DND-41 (cell line): Measurements from ENCODE around the gene CASS4.

Experiments
- ATAC-seq: fragments of 200-7000 bp; cut with Tn5 transposase; 3 replicates; pipeline ENCODE4 v1.9.1; 2021; ENCODE audit warnings: low read depth; ENCODE audit not compliant: insufficient read depth
- DNase-seq: peaks from one replicate; pipeline ENCODE4 v3.0.0-alpha.2; 2020
- H2AFZ ChIP-seq: 2 replicates; pipeline ENCODE4 v1.6.0; 2012; ENCODE audit warnings: low read depth, low read length
- H3K27ac ChIP-seq: 2 replicates; pipeline ENCODE4 v1.5.1; 2012; ENCODE audit warnings: low read length, inconsistent platforms
- H3K27me3 ChIP-seq: fragments of 200-600 bp; sonication (generic); 2 replicates; pipeline ENCODE4 v1.6.0; 2012; ENCODE audit warnings: low read length, mild to moderate bottlenecking, inconsistent platforms; ENCODE audit not compliant: insufficient read depth, poor library complexity
- H3K36me3 ChIP-seq: 2 replicates; pipeline ENCODE4 v1.5.1; 2012; ENCODE audit warnings: low read length, inconsistent platforms; ENCODE audit not compliant: insufficient read depth
- H3K4me1 ChIP-seq: 2 replicates; pipeline ENCODE4 v1.5.1; 2012; ENCODE audit warnings: mild to moderate bottlenecking, low read length; ENCODE audit not compliant: insufficient read depth
- H3K4me2 ChIP-seq: 2 replicates; pipeline ENCODE4 v1.6.0; 2012; ENCODE audit warnings: mild to moderate bottlenecking, moderate library complexity, low read length, inconsistent platforms; ENCODE audit not compliant: insufficient read depth
- H3K4me3 ChIP-seq, 2 experiments: fragments of 200-600 bp in 1 of 2; shearing (Covaris generic) in 1 of 2; 2 replicates each; pipeline ENCODE4 v1.5.1; 2012 to 2016; ENCODE audit warnings: inconsistent platforms in 2 of 2, low read length in 2 of 2, mild to moderate bottlenecking in 2 of 2, low read depth in 1 of 2, moderate library complexity in 1 of 2
- H3K79me2 ChIP-seq: 2 replicates; pipeline ENCODE4 v1.6.0; 2012; ENCODE audit warnings: low read length, inconsistent platforms; ENCODE audit not compliant: insufficient read depth
- H3K9ac ChIP-seq: 2 replicates; pipeline ENCODE4 v1.6.0; 2012; ENCODE audit warnings: low read depth, mild to moderate bottlenecking, inconsistent platforms, low read length, moderate library complexity
- H3K9me3 ChIP-seq: 2 replicates; pipeline ENCODE4 v1.5.1; 2012; ENCODE audit warnings: low read length, moderate library complexity, mild to moderate bottlenecking, inconsistent platforms; ENCODE audit not compliant: insufficient read depth, severe bottlenecking
- H4K20me1 ChIP-seq: 2 replicates; pipeline ENCODE4 v1.6.0; 2012; ENCODE audit warnings: low read length; ENCODE audit not compliant: insufficient read depth
- EZH2 ChIP-seq: IDR thresholded peaks from 3 replicates; pipeline ENCODE4 v1.6.1; 2012; ENCODE audit warnings: borderline replicate concordance, low read depth, mild to moderate bottlenecking, moderate library complexity, low read length, inconsistent platforms; ENCODE audit not compliant: severe bottlenecking
- TF ChIP-seq, protein P1 (sequence below): IDR thresholded peaks from 2 replicates; pipeline ENCODE4 v1.5.1; 2012; ENCODE audit warnings: borderline replicate concordance, low read length, moderate library complexity, mild to moderate bottlenecking; ENCODE audit not compliant: poor library complexity, severe bottlenecking; ENCODE audit errors: extremely low read depth

Gene CASS4

DNA sequence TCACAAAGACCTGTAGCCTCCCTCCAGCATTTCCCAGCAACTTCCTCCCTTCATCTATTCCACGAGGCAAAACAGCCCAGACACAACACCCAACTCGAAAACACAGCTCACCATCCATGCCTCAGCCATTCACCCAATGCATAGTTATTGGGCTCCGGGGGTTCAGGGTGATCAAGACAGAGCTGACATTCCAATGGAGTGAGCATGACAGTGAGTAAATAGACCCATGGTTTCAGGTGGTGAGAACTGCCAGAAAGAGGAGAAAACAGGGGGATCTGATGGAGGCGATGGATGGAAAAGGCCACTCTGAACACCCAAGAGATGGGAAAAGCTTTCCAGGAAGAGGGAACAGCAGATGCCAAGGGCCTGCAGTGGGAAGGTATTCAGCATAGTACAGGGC is 5.9 kb downstream of the CASS4 start:
- Histone ChIP-seq H3K79me2 (no peaks in the 10 kb centered on the region), H3K9ac (no peak overlapping the region), H4K20me1 (no peaks in the 10 kb centered on the region; the same call in 1 of the 2 replicates), H3K36me3 (no peaks in the 10 kb centered on the region), H3K27me3 (no peaks in the 10 kb centered on the region), H3K9me3 (no peaks in the 10 kb centered on the region), H3K4me3 (no peak overlapping the region), H3K4me1 (no peaks in the 10 kb centered on the region), H3K4me2 (no peak overlapping the region), H2AFZ (no peak overlapping the region), H3K27ac (no peak overlapping the region)
- TF ChIP-seq EZH2 = no peak
- TF ChIP-seq, protein P1, sequence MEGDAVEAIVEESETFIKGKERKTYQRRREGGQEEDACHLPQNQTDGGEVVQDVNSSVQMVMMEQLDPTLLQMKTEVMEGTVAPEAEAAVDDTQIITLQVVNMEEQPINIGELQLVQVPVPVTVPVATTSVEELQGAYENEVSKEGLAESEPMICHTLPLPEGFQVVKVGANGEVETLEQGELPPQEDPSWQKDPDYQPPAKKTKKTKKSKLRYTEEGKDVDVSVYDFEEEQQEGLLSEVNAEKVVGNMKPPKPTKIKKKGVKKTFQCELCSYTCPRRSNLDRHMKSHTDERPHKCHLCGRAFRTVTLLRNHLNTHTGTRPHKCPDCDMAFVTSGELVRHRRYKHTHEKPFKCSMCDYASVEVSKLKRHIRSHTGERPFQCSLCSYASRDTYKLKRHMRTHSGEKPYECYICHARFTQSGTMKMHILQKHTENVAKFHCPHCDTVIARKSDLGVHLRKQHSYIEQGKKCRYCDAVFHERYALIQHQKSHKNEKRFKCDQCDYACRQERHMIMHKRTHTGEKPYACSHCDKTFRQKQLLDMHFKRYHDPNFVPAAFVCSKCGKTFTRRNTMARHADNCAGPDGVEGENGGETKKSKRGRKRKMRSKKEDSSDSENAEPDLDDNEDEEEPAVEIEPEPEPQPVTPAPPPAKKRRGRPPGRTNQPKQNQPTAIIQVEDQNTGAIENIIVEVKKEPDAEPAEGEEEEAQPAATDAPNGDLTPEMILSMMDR = no peak
- ATAC-seq (no peak), DNase-seq (no peak)

DNA sequence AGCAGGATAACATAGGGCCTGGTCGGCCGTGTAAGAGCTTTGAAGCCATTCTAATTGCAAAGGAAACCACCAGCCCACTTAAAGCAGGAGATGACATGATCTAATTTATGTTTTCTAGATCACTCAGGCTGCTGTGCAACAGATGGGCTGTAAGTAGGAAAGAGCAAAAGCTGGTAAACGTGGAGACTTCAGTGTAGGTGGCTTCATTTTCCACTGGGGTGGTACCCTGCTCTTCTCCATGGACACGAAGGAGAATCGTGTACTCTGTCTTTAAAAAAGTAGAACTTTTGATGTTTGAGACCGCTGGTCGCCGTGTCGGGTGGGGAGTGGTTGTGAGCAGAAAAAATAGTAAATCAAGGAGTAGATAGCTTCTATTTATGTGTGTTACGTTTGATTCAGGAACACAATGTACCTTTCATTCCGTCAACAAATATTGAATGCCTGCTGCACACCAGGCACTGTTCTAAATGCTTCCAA is 6.4 kb downstream of the CASS4 start:
- no peaks in the 10 kb centered on the region for H3K27me3 ChIP-seq
- H3K36me3 ChIP-seq = no peaks in the 10 kb centered on the region
- no peaks in the 10 kb centered on the region for H3K9me3 ChIP-seq
- no peak overlapping the region for H3K4me3 ChIP-seq
- H3K4me2 ChIP-seq = no peak overlapping the region
- H4K20me1 ChIP-seq = no peaks in the 10 kb centered on the region; the same call in 1 of the 2 replicates
- no peak overlapping the region for H2AFZ ChIP-seq
- TF ChIP-seq, protein P1 = no peak
- TF ChIP-seq EZH2 = no peak
- no peak overlapping the region for H3K9ac ChIP-seq
- H3K27ac ChIP-seq = no peak overlapping the region
- H3K4me1 ChIP-seq = no peaks in the 10 kb centered on the region
- no peaks in the 10 kb centered on the region for H3K79me2 ChIP-seq
- ATAC-seq (no peak), DNase-seq (no peak)

DNA sequence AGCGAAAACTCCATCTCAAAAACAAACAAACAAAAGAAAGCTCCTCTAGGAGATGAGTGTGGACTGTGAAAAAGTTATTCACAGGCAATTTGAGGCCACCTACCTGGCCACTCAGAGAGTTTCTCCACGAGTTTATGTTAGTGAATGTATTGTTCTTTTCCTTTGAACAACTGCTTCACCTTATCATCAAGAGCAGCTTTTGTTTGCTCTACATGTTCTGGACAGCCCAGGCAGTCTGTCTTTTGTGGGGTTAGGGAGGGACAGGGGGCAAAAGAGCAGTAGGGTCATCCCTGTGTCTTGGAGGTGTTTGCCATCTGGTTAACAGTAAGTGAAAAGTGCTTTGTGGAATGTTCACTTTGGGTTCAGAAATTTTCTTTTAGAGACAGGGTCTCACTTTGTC is 8.0 kb downstream of the CASS4 start:
- TF ChIP-seq EZH2 = no peak
- H3K4me1 ChIP-seq = no peaks in the 10 kb centered on the region
- H3K4me3 ChIP-seq = no peak overlapping the region
- H3K79me2 ChIP-seq = no peaks in the 10 kb centered on the region
- no peaks in the 10 kb centered on the region for H3K36me3 ChIP-seq
- no peaks in the 10 kb centered on the region; the same call in 1 of the 2 replicates for H4K20me1 ChIP-seq
- DNase-seq (no peak), ATAC-seq (no peak)
- no peaks in the 10 kb centered on the region for H3K27me3 ChIP-seq
- no peak overlapping the region for H3K9ac ChIP-seq
- no peaks in the 10 kb centered on the region for H3K9me3 ChIP-seq
- no peak overlapping the region for H3K27ac ChIP-seq
- no peak overlapping the region for H2AFZ ChIP-seq
- no peak overlapping the region for H3K4me2 ChIP-seq

DNA sequence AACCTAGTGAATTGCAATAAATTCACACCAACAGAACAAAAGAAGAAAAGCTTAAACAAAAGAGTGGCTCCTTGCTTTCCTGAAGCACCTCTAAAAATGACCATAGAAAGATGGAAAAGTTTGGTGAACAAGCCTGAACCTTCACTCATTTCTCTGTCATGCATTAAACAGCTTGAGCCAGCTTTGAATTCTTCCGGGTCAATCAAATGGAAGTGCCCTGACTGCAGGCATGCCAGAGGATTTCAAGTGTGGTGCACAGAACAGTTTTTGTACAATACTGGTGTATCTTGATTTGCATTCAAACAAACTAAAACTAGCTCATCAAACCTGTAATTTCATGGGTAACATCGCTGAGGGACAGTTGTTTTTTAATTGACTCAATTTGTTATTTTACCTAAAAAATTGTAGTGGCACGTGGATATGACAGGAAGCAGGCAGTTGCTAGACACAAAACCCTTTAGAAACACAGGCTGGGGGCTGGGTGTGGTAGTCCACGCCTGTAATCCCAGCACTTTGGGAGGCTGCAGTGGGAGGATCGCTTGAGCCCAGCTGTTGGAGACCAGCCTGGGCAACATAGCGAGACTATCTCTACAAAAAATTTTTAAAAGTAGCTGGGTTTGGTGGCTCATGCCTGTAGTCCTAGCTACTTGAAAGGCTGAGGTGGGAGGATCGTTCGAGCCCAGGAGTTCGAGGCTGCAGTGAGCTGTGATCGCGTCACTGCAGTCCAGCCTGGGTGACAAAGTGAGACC is 9.1 kb downstream of the CASS4 start:
- Histone ChIP-seq H3K9ac (no peak overlapping the region), H3K27ac (no peak overlapping the region), H3K79me2 (no peaks in the 10 kb centered on the region), H3K27me3 (no peaks in the 10 kb centered on the region), H3K36me3 (no peaks in the 10 kb centered on the region), H3K9me3 (no peaks in the 10 kb centered on the region), H4K20me1 (no peaks in the 10 kb centered on the region; the same call in 1 of the 2 replicates), H2AFZ (no peak overlapping the region), H3K4me1 (no peaks in the 10 kb centered on the region), H3K4me2 (no peak overlapping the region), H3K4me3 (no peak overlapping the region)
- DNase-seq (no peak), ATAC-seq (no peak)
- TF ChIP-seq, protein P1 = no peak
- TF ChIP-seq EZH2 = no peak
